D721Med (cell line): ENCODE data around the gene CCDC112.

ENCODE experiments used
- DNase-seq: peaks from one replicate; pipeline ENCODE4 v3.0.0; 2011; ENCODE audit warnings: low spot score; ENCODE audit not compliant: insufficient read length
- FAIRE-seq: peaks from 2 replicates; lab custom pipeline; 2011; peaks lifted over from hg19 to GRCh38; lab: Jason Lieb, UNC
- TF ChIP-seq, protein P1 (sequence below): IDR thresholded peaks from 2 replicates; pipeline ENCODE4 v1.5.1; 2012; ENCODE audit warnings: mild to moderate bottlenecking, control low read depth; ENCODE audit not compliant: insufficient read depth; ENCODE audit errors: missing control alignments

Gene CCDC112

GRCh38 chr5:115304496-115304895 is 8.0 kb upstream of the CCDC112 start:
- DNase-seq: no peak
- TF ChIP-seq, protein P1, sequence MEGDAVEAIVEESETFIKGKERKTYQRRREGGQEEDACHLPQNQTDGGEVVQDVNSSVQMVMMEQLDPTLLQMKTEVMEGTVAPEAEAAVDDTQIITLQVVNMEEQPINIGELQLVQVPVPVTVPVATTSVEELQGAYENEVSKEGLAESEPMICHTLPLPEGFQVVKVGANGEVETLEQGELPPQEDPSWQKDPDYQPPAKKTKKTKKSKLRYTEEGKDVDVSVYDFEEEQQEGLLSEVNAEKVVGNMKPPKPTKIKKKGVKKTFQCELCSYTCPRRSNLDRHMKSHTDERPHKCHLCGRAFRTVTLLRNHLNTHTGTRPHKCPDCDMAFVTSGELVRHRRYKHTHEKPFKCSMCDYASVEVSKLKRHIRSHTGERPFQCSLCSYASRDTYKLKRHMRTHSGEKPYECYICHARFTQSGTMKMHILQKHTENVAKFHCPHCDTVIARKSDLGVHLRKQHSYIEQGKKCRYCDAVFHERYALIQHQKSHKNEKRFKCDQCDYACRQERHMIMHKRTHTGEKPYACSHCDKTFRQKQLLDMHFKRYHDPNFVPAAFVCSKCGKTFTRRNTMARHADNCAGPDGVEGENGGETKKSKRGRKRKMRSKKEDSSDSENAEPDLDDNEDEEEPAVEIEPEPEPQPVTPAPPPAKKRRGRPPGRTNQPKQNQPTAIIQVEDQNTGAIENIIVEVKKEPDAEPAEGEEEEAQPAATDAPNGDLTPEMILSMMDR: no peak
- no peak for FAIRE-seq

GRCh38 chr5:115298811-115299210 is 2.4 kb upstream of the CCDC112 start:
- FAIRE-seq (no peak), DNase-seq (no peak)
- TF ChIP-seq, protein P1: no peak

- no peak for FAIRE-seq
- TF ChIP-seq, protein P1: no peak
- DNase-seq: no peak
These were observed 577 bp upstream of the CCDC112 start for GRCh38 chr5:115297031-115297430.

GRCh38 chr5:115295777-115296123 is 704 bp downstream of the CCDC112 start:
- DNase-seq: no peak
- FAIRE-seq: no peak
- TF ChIP-seq, protein P1: no peak

- TF ChIP-seq, protein P1: no peak
- FAIRE-seq (no peak), DNase-seq (no peak)
These were observed 5.1 kb downstream of the CCDC112 start for GRCh38 chr5:115291397-115291796.

- FAIRE-seq: no peak
- TF ChIP-seq, protein P1: no peak
- DNase-seq: no peak
These were observed 7.3 kb downstream of the CCDC112 start for GRCh38 chr5:115289104-115289503.

- FAIRE-seq (no peak), DNase-seq (no peak)
- TF ChIP-seq, protein P1: no peak
These were observed 12.4 kb downstream of the CCDC112 start for GRCh38 chr5:115284021-115284420.
